KOPT-K1 (cell line): ENCODE results near the gene PSMD14.

Experiments
- H3K27ac ChIP-seq: fragments of 200-600 bp; sonication (generic); 2 replicates; pipeline ENCODE4 v1.5.1; 2016; ENCODE audit warnings: antibody characterized with exemption, mild to moderate bottlenecking, low read depth, low read length; ENCODE audit not compliant: poor library complexity, severe bottlenecking
- H3K36me3 ChIP-seq: fragments of 200-600 bp; sonication (generic); 2 replicates; pipeline ENCODE4 v1.5.1; 2017; ENCODE audit warnings: antibody characterized with exemption, mild to moderate bottlenecking, low read length, moderate library complexity; ENCODE audit not compliant: insufficient read depth
- H3K9me3 ChIP-seq: fragments of 200-600 bp; sonication (generic); 2 replicates; pipeline ENCODE4 v1.5.1; 2017; ENCODE audit warnings: antibody characterized with exemption, low read length, mild to moderate bottlenecking; ENCODE audit not compliant: insufficient read depth, poor library complexity, severe bottlenecking

Gene PSMD14

DNA sequence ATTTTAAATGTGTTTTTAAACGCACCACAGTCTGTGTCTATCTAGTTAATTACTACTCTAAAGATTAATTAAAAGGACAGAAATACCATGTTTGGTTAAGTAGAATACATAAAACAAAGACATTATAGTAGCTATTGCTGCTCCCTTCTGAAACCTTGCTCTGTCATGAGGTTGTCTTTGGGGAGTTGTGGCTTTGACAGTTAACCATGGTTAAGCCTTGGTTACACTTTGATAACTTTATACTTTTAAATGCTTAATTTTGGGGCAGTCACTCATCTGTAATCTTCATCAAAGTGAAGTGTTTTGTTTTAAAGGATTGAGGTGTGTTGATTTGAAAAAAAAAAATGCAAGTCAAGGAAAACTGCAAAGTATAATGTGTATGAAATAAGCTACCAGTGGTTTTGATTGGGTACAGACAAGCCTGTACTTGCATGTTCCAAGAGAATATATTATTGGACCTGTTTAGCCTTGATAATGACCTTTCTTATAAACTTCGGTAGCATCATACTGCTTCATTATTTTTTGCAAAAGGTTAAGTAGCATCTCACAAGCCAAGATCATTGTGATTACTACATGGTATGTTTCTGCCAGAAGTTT lies 78.1 kb downstream of the PSMD14 start:
- H3K36me3 ChIP-seq = peaks cover 39% of the 10 kb centered on the region
- no peaks in the 10 kb centered on the region for H3K9me3 ChIP-seq
- no peak overlapping the region for H3K27ac ChIP-seq

DNA sequence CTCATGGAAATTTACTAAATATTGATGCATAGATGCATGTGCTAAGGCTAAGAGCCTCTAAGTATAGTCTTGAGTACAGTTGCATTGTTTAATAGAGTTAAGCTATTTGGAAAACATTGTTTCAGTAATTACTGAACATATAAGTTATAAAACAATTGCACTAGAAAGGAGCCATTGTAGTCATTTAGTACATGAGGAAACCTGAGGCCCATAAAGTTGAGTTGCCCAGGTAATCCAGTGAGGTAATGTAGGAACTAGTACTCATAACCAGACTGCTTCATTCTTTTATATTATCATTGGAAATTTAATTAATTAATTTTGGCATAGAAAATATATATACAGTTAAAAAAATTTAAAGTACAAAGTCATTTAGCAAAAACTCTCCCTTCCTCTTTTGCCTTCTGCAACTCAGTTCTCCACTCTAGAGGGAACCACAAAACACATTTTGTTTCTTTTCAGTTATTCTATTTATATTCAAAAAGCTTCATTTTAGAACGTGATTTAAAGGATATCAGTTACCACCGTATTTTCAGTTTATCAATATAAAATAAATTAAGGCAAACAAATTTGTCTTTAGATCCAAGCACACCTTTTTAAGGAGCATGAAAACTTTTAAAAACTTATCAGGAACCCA lies 80.0 kb downstream of the PSMD14 start:
- Histone ChIP-seq H3K9me3 (no peaks in the 10 kb centered on the region), H3K27ac (no peak overlapping the region), H3K36me3 (peaks cover 58% of the 10 kb centered on the region)

DNA sequence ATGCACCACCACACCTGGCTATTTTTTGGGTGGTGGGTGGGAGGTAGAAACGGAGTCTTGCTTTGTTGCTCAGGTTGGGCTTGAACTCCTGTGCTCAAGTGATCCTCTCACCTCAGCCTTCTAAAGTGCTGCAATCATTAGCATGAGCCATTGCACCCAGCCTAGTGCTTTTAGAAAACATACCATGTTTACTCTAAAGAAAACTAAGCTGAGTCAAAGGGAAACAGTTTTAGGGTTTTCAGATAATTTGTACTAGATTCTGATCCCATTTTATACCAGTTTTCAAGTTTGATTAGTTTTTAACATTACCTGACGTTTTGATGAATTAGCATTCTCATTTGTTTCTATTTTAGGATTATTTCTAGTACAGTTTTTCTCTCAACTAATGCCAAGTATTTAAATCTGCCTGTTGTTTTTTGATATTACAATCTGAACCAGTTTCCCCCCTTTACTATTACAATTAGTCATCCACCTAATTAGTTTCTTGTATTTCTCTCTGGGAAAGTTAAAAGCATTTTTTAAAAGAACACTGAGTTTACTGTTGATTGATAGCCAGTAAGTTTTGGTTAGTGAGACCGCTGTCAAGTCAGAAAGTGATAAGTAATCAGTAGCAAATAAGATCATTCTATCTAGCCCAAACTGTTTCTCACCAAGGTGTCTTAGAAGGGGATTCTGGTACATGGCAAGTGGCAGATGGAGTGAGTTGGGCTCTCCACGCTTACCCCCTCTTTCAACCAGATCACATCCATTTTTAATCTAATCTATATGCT lies 83.7 kb downstream of the PSMD14 start:
- H3K36me3 ChIP-seq = peaks cover 88% of the 10 kb centered on the region
- H3K9me3 ChIP-seq = no peaks in the 10 kb centered on the region
- no peak overlapping the region for H3K27ac ChIP-seq

- Histone ChIP-seq H3K27ac (no peak overlapping the region), H3K9me3 (no peaks in the 10 kb centered on the region), H3K36me3 (peaks cover 87% of the 10 kb centered on the region)
Observed at GRCh38 chr2:161400076-161400475, 91.9 kb downstream of the PSMD14 start.

- no peak overlapping the region for H3K27ac ChIP-seq
- H3K36me3 ChIP-seq = peaks cover 65% of the 10 kb centered on the region
- no peaks in the 10 kb centered on the region for H3K9me3 ChIP-seq
Observed at GRCh38 chr2:161402297-161402696, 94.1 kb downstream of the PSMD14 start.

GRCh38 chr2:161406316-161406715 lies 98.1 kb downstream of the PSMD14 start:
- Histone ChIP-seq H3K27ac (no peak overlapping the region), H3K36me3 (peaks cover 46% of the 10 kb centered on the region), H3K9me3 (no peaks in the 10 kb centered on the region)

DNA sequence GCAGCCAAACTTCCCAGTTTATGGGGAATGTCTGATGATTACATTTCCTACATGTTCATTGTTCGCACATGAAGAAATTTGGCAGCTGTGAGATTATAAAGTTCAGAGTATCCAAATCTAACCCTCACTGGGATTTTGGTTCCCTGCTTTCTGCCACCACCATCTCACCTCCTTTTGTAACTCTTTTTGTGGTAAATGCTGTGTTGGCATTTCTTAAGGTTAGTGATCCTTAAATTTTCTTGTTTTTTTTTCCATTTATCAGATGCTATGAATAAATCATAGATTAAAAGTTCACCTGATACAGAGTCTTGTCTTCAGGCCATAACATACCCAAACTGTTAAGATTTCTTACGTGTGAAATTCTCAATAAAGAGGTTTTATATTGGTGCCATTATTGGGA lies 99.4 kb downstream of the PSMD14 start:
- H3K9me3 ChIP-seq = no peaks in the 10 kb centered on the region
- no peak overlapping the region for H3K27ac ChIP-seq
- peaks cover 41% of the 10 kb centered on the region for H3K36me3 ChIP-seq

DNA sequence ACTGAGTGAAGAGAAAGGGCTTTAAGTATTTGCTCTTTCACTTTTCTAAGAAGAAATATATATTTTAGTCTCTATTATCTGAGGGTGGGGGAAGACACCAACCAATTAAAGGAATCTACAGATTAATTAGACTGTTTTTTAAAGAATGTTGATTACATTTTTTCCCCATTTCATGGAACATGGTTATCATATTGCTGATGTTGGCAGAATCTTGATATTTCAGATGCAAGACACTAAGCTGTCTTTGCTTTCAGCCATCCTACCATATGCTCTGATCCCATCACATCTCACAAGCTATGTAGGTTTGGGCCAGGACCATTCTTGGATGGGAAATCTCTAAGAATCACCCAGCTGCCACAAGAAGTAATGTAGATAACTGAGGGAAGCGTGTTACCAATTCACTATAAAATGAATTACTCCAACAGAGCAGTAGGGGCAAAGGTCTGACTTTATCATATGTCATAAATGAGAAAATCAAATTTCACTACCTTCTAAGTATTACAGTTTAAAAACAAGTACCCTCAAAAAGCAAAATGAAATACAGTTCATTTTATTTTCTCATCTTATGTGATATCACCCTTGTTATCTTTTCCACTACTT lies 101.2 kb downstream of the PSMD14 start:
- Histone ChIP-seq H3K36me3 (peaks cover 33% of the 10 kb centered on the region), H3K27ac (no peak overlapping the region), H3K9me3 (no peaks in the 10 kb centered on the region)

DNA sequence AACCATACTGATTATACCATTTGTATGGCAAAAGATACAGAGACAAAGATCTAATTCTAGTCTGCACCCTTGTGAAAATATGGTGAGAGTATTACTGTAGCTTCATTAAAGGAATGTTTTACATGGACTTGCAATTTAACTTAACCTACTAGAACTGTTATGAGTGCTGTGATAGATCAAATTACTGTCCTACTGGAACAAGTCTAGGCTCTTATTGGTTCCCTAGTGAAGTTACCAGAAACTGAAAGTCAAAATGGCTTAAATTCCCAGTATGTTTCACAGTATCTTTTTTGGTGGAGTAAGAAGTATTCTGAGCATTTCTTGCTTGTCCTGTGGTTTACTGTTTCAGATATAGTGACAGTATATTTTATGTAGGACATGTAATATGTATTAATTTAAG lies 104.1 kb downstream of the PSMD14 start:
- Histone ChIP-seq H3K27ac (no peak overlapping the region), H3K36me3 (peaks cover 33% of the 10 kb centered on the region), H3K9me3 (no peaks in the 10 kb centered on the region)

GRCh38 chr2:161414042-161415033 lies 106.1 kb downstream of the PSMD14 start:
- H3K9me3 ChIP-seq = no peaks in the 10 kb centered on the region
- no peak overlapping the region for H3K27ac ChIP-seq
- peaks cover 25% of the 10 kb centered on the region for H3K36me3 ChIP-seq

- H3K9me3 ChIP-seq = no peaks in the 10 kb centered on the region
- peaks cover 17% of the 10 kb centered on the region for H3K36me3 ChIP-seq
- H3K27ac ChIP-seq = no peak overlapping the region
Observed at GRCh38 chr2:161415034-161415986, 107.1 kb downstream of the PSMD14 start.

DNA sequence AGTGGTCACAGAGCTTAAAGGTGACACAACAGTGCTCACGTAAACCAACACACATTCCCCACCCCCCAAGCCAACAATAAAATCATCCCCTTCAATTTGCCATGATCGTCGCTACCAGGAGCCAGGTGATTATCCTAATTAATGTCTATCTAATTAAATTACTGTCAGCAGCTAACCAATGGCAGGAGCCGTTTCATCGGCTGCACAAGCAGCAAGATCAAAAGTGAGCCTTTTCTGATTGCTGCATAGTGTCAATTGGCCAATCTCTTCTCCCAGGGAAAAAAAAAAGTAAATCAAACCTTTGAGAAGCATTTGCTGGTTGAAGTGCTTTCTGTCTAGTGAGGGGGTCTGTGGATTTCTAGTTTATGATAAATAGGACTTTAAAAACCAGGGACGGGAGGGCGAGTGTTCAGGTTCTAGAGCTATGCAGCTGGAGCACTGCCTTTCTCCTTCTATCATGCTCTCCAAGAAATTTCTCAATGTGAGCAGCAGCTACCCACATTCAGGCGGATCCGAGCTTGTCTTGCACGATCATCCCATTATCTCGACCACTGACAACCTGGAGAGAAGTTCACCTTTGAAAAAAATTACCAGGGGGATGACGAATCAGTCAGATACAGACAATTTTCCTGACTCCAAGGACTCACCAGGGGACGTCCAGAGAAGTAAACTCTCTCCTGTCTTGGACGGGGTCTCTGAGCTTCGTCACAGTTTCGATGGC lies 107.9 kb downstream of the PSMD14 start, which contains the start of gene TBR1:
Gene TBR1, plus strand, starts transcription at position 311 of the 721 bp plus-strand sequence. Its CDS starts 114 bp downstream, at position 425.
- Histone ChIP-seq H3K27ac (no peak within 1 kb of the TSS), H3K36me3 (peaks cover 16% of the 10 kb centered on the region), H3K9me3 (no peaks in the 10 kb centered on the region)
